Spleen (tissue), 11 donors: ENCODE measurements around the gene ATG9A. TPM values are rescaled to one million over a fixed set of nuclear protein-coding genes. Genes with fewer than 3 reads are reported as not detected.

Experiments used
- DNase-seq: peaks from one replicate; pipeline ENCODE4 v3.0.0-alpha.2; 2020
- H3K27ac ChIP-seq, 8 donors: fragments of 200-600 bp; sonication (generic) in 7 of 8; 1 replicate in 4 of 8; 2 replicates in 4 of 8; pipeline versions ENCODE4 v1.5.0 to v1.8.0; 2016 to 2021; ENCODE audit warnings: inconsistent platforms in 4 of 8, mild to moderate bottlenecking in 4 of 8, moderate library complexity in 1 of 8
- H3K27me3 ChIP-seq, 7 donors: fragments of 200-600 bp; sonication (generic) in 6 of 7; replicated peaks in 1 of 7; 1 replicate in 4 of 7; 2 replicates in 3 of 7; pipeline versions ENCODE4 v1.5.0 to v1.8.0; 2016 to 2021; ENCODE audit warnings: inconsistent platforms in 3 of 7, mild to moderate bottlenecking in 1 of 7
- H3K36me3 ChIP-seq, 6 donors: fragments of 200-600 bp; sonication (generic) in 5 of 6; 1 replicate in 4 of 6; 2 replicates in 2 of 6; pipeline versions ENCODE4 v1.5.0 to v1.8.0; 2016 to 2021; ENCODE audit warnings: inconsistent platforms in 2 of 6
- H3K4me1 ChIP-seq, 6 donors: fragments of 200-600 bp; sonication (generic) in 5 of 6; 1 replicate in 3 of 6; 2 replicates in 3 of 6; pipeline versions ENCODE4 v1.5.0 to v1.8.0; 2016 to 2021; ENCODE audit warnings: inconsistent platforms in 3 of 6
- H3K4me3 ChIP-seq, 8 donors: fragments of 200-600 bp; sonication (generic) in 7 of 8; 1 replicate in 4 of 8; 2 replicates in 4 of 8; pipeline versions ENCODE4 v1.5.0 to v1.8.0; 2016 to 2021; ENCODE audit warnings: inconsistent platforms in 4 of 8, mild to moderate bottlenecking in 4 of 8, moderate library complexity in 2 of 8
- H3K9me3 ChIP-seq, 8 donors: fragments of 200-600 bp; sonication (generic) in 7 of 8; 1 replicate in 4 of 8; 2 replicates in 4 of 8; pipeline versions ENCODE4 v1.5.0 to v1.8.0; 2016 to 2021; ENCODE audit warnings: inconsistent platforms in 4 of 8
- CTCF ChIP-seq, 11 experiments: fragments of 200-600 bp in 7 of 11; fragments of 450-650 bp in 4 of 11; sonication (generic) in 4 of 11; IDR thresholded peaks in 8 of 11; conservative IDR thresholded peaks in 3 of 11; 1 replicate in 7 of 11; 2 replicates in 4 of 11; pipeline versions ENCODE4 v1.4.0 to v1.8.0; 2016 to 2021; ENCODE audit warnings: antibody characterized with exemption in 11 of 11, inconsistent platforms in 4 of 11, mild to moderate bottlenecking in 1 of 11
- POLR2A ChIP-seq, 3 donors: fragments of 450-650 bp; IDR thresholded peaks; one replicate each; pipeline ENCODE4 v1.5.1; 2017; ENCODE audit warnings: antibody characterized with exemption in 3 of 3, mild to moderate bottlenecking in 1 of 3
- POLR2AphosphoS5 ChIP-seq, 3 donors: sonication (generic); formaldehyde crosslinking; IDR thresholded peaks; one replicate each; pipeline ENCODE4 v1.5.1; 2017; ENCODE audit warnings: antibody characterized with exemption in 3 of 3
- WGBS, 5 donors: extraction: QIAGEN DNeasy Blood & Tissue Kit in 3 of 5; methylation state at CpG; one replicate each; pipeline versions ENCODE4 v1.1.5 to v1.1.7; 2013 to 2018; 5-methylcytosine and 5-hydroxymethylcytosine counted together
- intact Hi-C: fragments of 100-400 bp; cut with DNase I; formaldehyde crosslinking; loops from one replicate; pipeline ENCODE4 v1.15.0; 2023; ENCODE audit warnings: low total_unique reads
- polyA plus RNA-seq, 3 donors: library from polyadenylated mRNA; stranded (reverse); fragments of 200-250 nt; gene quantifications; one replicate each; pipeline ENCODE4 v1.2.1, GENCODE V29; 2013
- total RNA-seq, 7 donors: library from RNA; depleted of rRNA in 3 of 7; stranded (reverse); fragments of >200 nt in 3 of 7; fragmentation: NEBNext Ultra II Directional in 4 of 7; extraction: Animal tissue kit (Norgen Biotek cat#: 25700) in 4 of 7; gene quantifications; one replicate each; pipeline versions ENCODE4 v1.1.0 to v1.2.1, GENCODE V29; 2016 to 2021
- donor health status: healthy with polysubstance abuse.
- donor health status: DM: no; HTN: no; CAD: no; lungs with moderate emphysema.
- donor health status: DM: no; HTN: no; CAD: no.
- donor health status: Bipolar disorder and iron deficiency.
- donor health status: healthy.
- donor health status: DM: no; HTN: no; CAD: no.
- donor health status: DM: yes; HTN: yes; CAD: no.

ATG9A gene
- total and polyA plus RNA-seq, 10 donors = 9.4 to 68.2 (median 44.8) TPM

GRCh38 chr2:219220652-219221402, 8.6 kb downstream of the ATG9A start:
- intact Hi-C loops = no loop called here
- TF ChIP-seq CTCF (IDR thresholded peaks at IDR 0.05 in 8 of 11, conservative IDR thresholded peaks at IDR 0.05 in 3 of 11) (no peak), POLR2A (IDR thresholded peaks at IDR 0.05) (no peak), POLR2AphosphoS5 (IDR thresholded peaks at IDR 0.05) (no peak)
- WGBS, 5 donors = 89 to 92% (median 91%) methylated on average over 19 of the region's 19 CpGs

DNA sequence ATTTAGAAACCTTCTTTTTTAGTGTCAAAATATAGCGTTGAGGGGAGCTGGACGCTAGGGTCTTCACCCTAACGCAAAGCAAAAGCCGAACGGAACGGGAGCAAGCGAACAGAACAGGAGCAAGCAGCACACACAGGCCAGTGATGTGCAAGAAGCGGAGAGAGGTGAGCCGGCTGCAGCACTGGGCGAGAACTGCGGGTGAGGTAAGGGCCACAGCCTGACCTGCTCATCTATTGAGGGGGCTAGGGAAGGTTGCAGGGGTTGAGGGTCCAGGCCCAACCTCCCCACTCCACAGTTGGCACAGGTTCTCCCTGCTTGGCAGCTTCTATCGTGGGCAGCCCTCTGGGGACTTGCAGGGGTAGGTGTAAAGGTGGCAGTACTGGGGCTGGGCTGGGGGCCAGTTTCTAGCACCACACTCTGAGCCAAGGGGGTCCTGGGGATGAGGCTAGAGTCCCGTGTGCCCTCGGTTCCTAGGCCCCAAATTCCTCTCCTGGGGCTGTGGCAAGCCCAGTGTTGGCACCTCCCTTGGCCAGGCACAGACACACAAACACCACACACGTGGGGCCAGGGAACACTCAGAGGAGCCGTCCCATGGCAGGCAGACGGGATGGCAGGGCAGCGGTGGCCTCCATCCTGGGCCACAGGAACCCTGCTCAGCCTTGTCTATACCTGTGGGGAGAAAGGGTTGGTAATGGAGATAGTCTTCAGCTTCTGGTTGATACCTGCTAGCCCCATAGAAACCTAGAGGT, 9.5 kb downstream of the ATG9A start:
- no peaks in the 10 kb centered on the region for H3K9me3 ChIP-seq
- H3K36me3 ChIP-seq = peaks cover 0 to 71% (median 53%) of the 10 kb centered on the region in 6 donors
- TF ChIP-seq POLR2A (IDR thresholded peaks at IDR 0.05) = no peak
- TF ChIP-seq POLR2AphosphoS5 (IDR thresholded peaks at IDR 0.05) = peak in 1 of 3 donors; percentile 46
- 90 to 94% (median 94%) methylated on average over 16 to 18 of the region's 18 CpGs for WGBS, 5 donors
- peak overlapping the region in 1 of 8 donors; percentile 90 for H3K27ac ChIP-seq
- peaks cover 23 to 62% (median 33%) of the 10 kb centered on the region in 6 donors for H3K4me1 ChIP-seq
- peak overlapping the region in 1 of 8 donors; percentile 53 for H3K4me3 ChIP-seq
- DNase-seq = peak; percentile 70
- intact Hi-C loops = no loop called here
- no peaks in the 10 kb centered on the region for H3K27me3 ChIP-seq

More at GRCh38 chr2:219220652-219221402, 8.6 kb downstream of the ATG9A start:
- Histone ChIP-seq H3K36me3 (peaks cover 0 to 71% (median 61%) of the 10 kb centered on the region in 6 donors), H3K27me3 (no peaks in the 10 kb centered on the region), H3K9me3 (no peaks in the 10 kb centered on the region), H3K27ac (no peak overlapping the region), H3K4me1 (peaks cover 23 to 71% (median 41%) of the 10 kb centered on the region in 6 donors), H3K4me3 (no peak overlapping the region)
- DNase-seq = no peak

DNA sequence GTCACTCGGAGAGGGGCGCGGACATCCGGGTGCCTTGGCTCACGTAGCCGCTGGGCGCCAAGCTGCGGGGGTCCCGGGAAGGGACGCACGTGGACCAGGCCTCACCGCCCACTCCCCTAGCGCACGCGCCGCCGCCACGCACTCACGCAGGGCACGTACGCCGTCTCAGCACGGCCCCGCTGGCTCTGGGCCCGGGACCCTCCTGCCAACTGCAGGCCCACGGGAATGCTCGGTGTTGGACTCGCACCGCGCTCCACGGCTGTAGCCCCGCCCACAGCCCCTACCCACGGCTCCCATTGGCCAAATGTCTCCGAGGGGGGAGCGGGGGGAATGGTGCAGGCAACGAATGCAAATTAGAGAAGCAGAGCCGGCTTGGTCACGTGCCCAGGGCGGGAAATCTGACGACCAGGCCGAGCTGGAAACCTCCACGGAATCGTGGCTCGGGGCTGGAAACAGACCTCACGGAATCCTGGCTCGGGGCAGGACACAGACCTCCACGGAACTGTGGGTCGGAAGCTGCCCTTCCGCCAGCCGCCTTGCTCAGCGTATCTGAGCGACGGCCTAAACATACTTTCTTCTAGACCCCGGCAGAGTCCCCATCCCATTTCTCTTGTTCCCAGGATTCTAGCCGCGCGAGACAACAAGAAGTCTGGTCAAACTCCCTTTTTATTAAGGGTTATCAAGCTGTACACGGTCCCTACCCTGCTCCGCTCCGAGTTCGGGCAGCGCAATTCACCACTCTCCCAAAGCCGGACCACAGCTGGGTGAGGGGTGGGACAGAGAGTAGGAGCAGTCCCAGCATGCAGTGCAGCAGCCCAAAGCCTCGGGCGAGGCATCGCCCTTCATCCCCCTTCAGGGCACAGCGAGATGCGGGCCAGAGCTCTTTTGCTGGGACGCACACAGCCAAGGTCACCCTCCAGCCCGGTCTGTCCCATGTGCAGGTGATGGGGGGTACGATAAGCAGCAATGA, 10.4 kb downstream of the ATG9A start, which contains the start of gene ABCB6:
TSS of gene ABCB6 (minus strand) at position 227 of the 970 bp plus-strand sequence. CDS start 285 bp downstream, outside the sequence.
- 14 to 29% (median 16%) methylated on average over 37 to 71 of the region's 71 CpGs for WGBS, 5 donors
- Histone ChIP-seq H3K9me3 (no peaks in the 10 kb centered on the region), H3K4me3 (peak within 1 kb of the TSS; percentile 52 to 93 (median 61)), H3K4me1 (peaks cover 23 to 53% (median 31%) of the 10 kb centered on the region in 6 donors), H3K27me3 (no peaks in the 10 kb centered on the region), H3K27ac (peak within 1 kb of the TSS; percentile 68 to 90 (median 84)), H3K36me3 (peaks cover 0 to 71% (median 43%) of the 10 kb centered on the region in 6 donors)
- intact Hi-C loops = no loop called here
- peak; percentile 91 to 94 (median 94) for TF ChIP-seq POLR2AphosphoS5 (IDR thresholded peaks at IDR 0.05)
- no peak for TF ChIP-seq CTCF (IDR thresholded peaks at IDR 0.05 in 8 of 11, conservative IDR thresholded peaks at IDR 0.05 in 3 of 11)
- TF ChIP-seq POLR2A (IDR thresholded peaks at IDR 0.05) = peak in 1 of 3 donors; percentile 14
- peak; percentile 97 for DNase-seq
